RWPE2 (cell line): Measurements from ENCODE around the gene RILP.

Experiments used
- ATAC-seq: fragments of 200-7000 bp; cut with Tn5 transposase; 3 replicates; pipeline ENCODE4 v1.9.1; 2021; ENCODE audit warnings: low read depth
- DNase-seq: peaks from one replicate; pipeline ENCODE4 v3.0.0-alpha.2; 2020; ENCODE audit warnings: low spot score
- H3K27ac ChIP-seq: fragments of 450-650 bp; 2 replicates; pipeline ENCODE4 v1.5.1; 2017; ENCODE audit warnings: mild to moderate bottlenecking; ENCODE audit not compliant: poor library complexity, severe bottlenecking
- H3K27me3 ChIP-seq: fragments of 250-450 bp; sonication (Bioruptor Pico); 2 replicates; pipeline ENCODE4 v1.5.1; 2021; ENCODE audit warnings: mild to moderate bottlenecking, moderate library complexity; ENCODE audit not compliant: insufficient read depth, poor library complexity, severe bottlenecking
- H3K36me3 ChIP-seq: fragments of 250-450 bp; sonication (Bioruptor Pico); 2 replicates; pipeline ENCODE4 v1.5.1; 2020; ENCODE audit warnings: low read depth, mild to moderate bottlenecking, moderate library complexity
- H3K4me1 ChIP-seq: fragments of 250-450 bp; sonication (Bioruptor Pico); 2 replicates; pipeline ENCODE4 v1.5.1; 2021; ENCODE audit warnings: mild to moderate bottlenecking, moderate library complexity; ENCODE audit not compliant: insufficient read depth, poor library complexity, severe bottlenecking
- H3K4me3 ChIP-seq: fragments of 250-450 bp; sonication (Bioruptor Pico); 2 replicates; pipeline ENCODE4 v1.5.1; 2021; ENCODE audit warnings: mild to moderate bottlenecking, moderate library complexity; ENCODE audit not compliant: severe bottlenecking
- H3K9me3 ChIP-seq: fragments of 250-450 bp; sonication (Bioruptor Pico); 2 replicates; pipeline ENCODE4 v1.5.1; 2021; ENCODE audit warnings: mild to moderate bottlenecking, moderate library complexity; ENCODE audit not compliant: severe bottlenecking
- TF ChIP-seq, protein P1 (sequence below): fragments of 450-650 bp; IDR thresholded peaks from one replicate; pipeline ENCODE4 v1.5.1; 2017; ENCODE audit warnings: mild to moderate bottlenecking, moderate library complexity; ENCODE audit not compliant: poor library complexity, severe bottlenecking

RILP gene

DNA sequence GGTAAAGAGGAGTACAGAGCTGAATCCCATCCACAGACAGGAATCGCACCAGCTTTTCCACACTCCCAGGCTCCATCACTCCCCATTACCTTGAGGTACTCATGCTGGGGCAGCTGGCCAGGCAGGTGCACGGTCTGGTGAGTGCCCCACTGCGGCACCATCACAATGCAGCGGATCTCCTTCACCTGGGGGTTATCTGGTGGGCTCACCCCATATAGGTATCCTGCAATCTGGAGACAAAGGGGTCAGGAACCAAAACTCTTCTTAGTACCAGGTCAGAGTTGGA, 1.8 kb upstream of the RILP start:
- TF ChIP-seq, protein P1, sequence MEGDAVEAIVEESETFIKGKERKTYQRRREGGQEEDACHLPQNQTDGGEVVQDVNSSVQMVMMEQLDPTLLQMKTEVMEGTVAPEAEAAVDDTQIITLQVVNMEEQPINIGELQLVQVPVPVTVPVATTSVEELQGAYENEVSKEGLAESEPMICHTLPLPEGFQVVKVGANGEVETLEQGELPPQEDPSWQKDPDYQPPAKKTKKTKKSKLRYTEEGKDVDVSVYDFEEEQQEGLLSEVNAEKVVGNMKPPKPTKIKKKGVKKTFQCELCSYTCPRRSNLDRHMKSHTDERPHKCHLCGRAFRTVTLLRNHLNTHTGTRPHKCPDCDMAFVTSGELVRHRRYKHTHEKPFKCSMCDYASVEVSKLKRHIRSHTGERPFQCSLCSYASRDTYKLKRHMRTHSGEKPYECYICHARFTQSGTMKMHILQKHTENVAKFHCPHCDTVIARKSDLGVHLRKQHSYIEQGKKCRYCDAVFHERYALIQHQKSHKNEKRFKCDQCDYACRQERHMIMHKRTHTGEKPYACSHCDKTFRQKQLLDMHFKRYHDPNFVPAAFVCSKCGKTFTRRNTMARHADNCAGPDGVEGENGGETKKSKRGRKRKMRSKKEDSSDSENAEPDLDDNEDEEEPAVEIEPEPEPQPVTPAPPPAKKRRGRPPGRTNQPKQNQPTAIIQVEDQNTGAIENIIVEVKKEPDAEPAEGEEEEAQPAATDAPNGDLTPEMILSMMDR, result no peak
- Histone ChIP-seq H3K4me3 (no peak overlapping the region), H3K27me3 (no peaks in the 10 kb centered on the region), H3K9me3 (no peaks in the 10 kb centered on the region), H3K4me1 (no peaks in the 10 kb centered on the region), H3K27ac (no peak overlapping the region), H3K36me3 (peaks cover 59% of the 10 kb centered on the region)
- no peak for ATAC-seq
- DNase-seq, result no peak

DNA sequence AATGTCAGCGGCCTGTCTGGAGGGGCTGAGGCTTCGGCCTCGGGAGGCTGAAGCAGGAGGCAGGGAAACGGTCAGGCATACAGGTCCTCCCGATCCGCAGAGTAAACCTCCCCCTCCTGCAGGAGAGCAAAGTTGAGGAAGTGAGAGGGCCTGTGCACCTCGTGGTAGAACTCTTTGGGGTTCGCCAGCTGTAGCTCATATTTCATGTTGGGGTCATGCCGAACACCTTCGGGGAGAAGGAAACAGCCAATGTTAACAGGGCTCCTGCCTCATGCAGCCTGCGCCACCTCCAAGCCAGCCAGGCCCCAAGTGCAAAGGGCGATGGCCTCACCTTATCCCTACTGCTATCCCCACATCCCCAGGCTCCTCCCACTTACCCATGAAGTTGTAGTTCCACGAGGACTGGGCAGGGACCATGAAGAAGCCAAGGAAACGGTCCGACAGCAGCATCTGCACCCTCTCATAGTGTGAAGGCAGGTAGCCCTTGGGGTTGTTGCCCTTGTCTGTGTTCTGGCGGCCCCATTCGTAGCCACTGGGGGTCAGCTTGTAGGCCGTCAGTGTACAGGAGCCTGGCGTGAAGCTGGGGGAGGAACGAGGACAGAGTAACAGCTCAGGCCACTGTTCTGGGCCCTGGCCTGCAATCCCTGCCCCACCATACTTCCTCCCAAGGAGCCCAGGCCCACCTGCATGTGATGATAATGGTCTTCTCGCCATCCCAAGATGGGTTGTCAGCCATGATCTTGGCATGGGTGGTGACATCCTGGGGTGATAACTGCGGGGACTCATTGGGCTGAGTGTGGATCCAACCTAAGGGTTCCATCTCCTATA, 1.3 kb upstream of the RILP start:
- peaks cover 54% of the 10 kb centered on the region for H3K36me3 ChIP-seq
- no peak overlapping the region for H3K4me3 ChIP-seq
- ATAC-seq (no peak), DNase-seq (no peak)
- TF ChIP-seq, protein P1, result no peak
- H3K27ac ChIP-seq, result peak overlapping the region; percentile 82
- H3K4me1 ChIP-seq, result no peaks in the 10 kb centered on the region
- no peaks in the 10 kb centered on the region for H3K9me3 ChIP-seq
- no peaks in the 10 kb centered on the region for H3K27me3 ChIP-seq

DNA sequence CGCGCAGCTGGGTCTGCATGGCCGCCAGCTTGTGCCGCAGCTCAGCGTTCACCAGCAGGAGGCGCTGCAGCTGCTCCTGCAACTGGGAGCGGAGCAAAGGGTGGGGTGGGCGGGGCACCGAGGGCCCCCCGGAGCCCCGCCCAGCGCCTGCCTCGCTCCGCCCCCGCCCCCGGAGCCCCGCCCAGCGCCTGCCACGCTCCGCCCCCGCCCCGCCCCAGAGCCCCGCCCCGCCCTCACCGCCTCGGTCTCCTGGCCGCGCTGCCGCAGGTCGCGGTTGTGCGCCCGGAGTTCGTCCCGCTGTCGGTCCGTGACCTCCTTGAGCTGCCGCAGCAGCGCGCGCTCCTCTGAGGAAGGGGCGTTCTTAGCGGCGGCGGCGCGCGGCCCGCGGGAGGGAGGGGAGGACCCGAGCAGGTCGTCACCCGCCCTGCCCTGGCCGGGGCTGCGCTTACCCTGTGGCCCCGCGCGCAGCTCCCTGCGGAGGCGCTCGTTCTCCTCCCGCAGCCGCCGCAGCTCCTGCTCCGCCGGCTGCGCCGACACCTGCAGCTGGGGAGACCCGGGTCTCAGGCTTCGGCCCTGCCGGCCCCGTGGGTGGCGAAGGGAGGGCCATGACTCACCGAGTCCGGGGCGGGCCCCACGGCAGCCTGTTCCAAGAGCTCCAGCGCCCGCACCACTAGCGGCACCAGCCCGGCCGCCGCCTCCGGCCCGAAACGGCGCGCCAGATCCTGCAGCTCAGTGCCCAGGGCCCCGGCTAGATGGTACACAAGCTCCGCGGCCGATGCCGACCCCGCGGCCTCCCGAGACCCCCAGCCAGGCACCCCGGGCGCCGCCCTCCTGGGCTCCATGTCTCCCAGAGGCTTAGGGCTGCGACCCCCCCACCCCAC, 463 bp downstream of the RILP start:
- Histone ChIP-seq H3K27ac (peak overlapping the region; percentile 82), H3K27me3 (no peaks in the 10 kb centered on the region), H3K4me1 (peaks cover 9% of the 10 kb centered on the region), H3K4me3 (peak overlapping the region; percentile 44), H3K36me3 (peaks cover 36% of the 10 kb centered on the region), H3K9me3 (no peaks in the 10 kb centered on the region)
- ATAC-seq (peak; percentile 75), DNase-seq (peak; percentile 89)
- TF ChIP-seq, protein P1, result peak; percentile 95

DNA sequence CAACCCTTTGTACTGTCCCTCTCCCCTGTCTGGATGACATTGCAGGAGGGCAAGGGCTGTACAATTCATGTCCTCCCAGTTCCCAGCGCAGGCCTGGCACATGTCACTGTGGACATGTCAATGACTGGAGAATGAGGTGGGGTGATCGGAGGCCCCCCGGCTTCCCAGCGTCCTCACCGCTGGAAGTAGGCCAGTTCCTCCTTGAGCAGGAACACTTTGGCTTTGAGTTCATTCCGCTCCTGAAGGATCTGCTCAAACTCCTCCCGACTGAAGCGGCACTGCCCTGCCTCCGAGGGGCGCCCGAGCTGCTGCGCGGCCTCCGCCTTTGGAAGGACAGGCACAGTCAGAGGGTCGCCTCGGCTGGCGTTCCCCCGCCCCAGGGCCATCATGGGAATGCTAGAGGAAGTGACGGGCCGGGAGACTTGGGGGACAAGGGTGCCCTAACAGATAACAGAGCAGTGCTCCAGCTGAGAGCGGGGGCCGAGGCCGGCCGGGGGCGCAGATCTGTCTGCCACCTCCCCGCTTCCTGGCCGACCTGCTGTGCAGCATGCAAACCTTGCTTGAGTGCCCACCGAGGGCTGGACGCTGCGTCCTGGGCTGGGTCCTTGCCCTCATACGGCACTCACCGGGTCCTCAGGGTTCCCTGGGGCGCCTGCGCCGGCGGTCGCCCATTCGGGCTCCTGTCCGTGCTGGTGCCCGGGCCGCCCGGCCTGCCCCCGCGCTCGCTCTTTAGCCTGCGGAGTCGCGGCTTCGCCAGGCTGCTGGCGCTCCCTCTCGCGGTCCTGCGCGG, 1.3 kb downstream of the RILP start:
- ATAC-seq, result peak; percentile 54
- Histone ChIP-seq H3K27me3 (no peaks in the 10 kb centered on the region), H3K36me3 (peaks cover 28% of the 10 kb centered on the region), H3K9me3 (no peaks in the 10 kb centered on the region), H3K27ac (peak overlapping the region; percentile 82), H3K4me3 (peak overlapping the region; percentile 32), H3K4me1 (peaks cover 13% of the 10 kb centered on the region)
- TF ChIP-seq, protein P1, result no peak
- DNase-seq, result no peak
